KOPT-K1 (cell line): ENCODE results near the gene DCN.

Experiments used
- H3K27ac ChIP-seq: fragments of 200-600 bp; sonication (generic); 2 replicates; pipeline ENCODE4 v1.5.1; 2016; ENCODE audit warnings: antibody characterized with exemption, mild to moderate bottlenecking, low read depth, low read length; ENCODE audit not compliant: poor library complexity, severe bottlenecking
- H3K36me3 ChIP-seq: fragments of 200-600 bp; sonication (generic); 2 replicates; pipeline ENCODE4 v1.5.1; 2017; ENCODE audit warnings: antibody characterized with exemption, mild to moderate bottlenecking, low read length, moderate library complexity; ENCODE audit not compliant: insufficient read depth
- H3K9me3 ChIP-seq: fragments of 200-600 bp; sonication (generic); 2 replicates; pipeline ENCODE4 v1.5.1; 2017; ENCODE audit warnings: antibody characterized with exemption, low read length, mild to moderate bottlenecking; ENCODE audit not compliant: insufficient read depth, poor library complexity, severe bottlenecking

Gene DCN

GRCh38 chr12:91176915-91177314 lies 5.7 kb downstream of the DCN start:
- no peaks in the 10 kb centered on the region for H3K9me3 ChIP-seq
- no peaks in the 10 kb centered on the region for H3K36me3 ChIP-seq
- H3K27ac ChIP-seq: no peak overlapping the region

- Histone ChIP-seq H3K36me3 (no peaks in the 10 kb centered on the region), H3K27ac (no peak overlapping the region), H3K9me3 (no peaks in the 10 kb centered on the region)
These were observed 6.3 kb downstream of the DCN start for GRCh38 chr12:91176358-91176757.

DNA sequence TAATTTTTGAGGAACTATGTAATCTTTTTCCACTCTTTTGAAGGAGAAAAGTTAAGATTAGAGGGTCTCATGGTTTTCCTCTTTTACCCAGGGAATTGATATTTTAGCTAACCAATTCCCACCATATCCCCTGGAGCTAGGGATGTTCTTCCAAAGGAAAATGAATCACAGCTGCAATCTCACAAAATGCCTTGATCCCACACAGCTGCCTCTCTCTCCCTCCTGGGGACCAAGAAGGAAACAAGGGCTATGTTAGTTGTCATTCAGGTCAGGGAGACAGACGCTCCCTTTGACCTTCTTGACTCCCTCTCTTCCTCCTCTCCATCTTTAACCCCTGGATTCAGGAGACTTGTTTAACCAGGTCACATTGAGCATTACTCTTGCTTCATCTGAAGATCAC lies 9.5 kb downstream of the DCN start:
- Histone ChIP-seq H3K9me3 (no peaks in the 10 kb centered on the region), H3K27ac (no peak overlapping the region), H3K36me3 (no peaks in the 10 kb centered on the region)

GRCh38 chr12:91172096-91172495 lies 10.5 kb downstream of the DCN start:
- no peaks in the 10 kb centered on the region for H3K9me3 ChIP-seq
- H3K27ac ChIP-seq: no peak overlapping the region
- no peaks in the 10 kb centered on the region for H3K36me3 ChIP-seq

- Histone ChIP-seq H3K9me3 (no peaks in the 10 kb centered on the region), H3K27ac (no peak overlapping the region), H3K36me3 (no peaks in the 10 kb centered on the region)
These were observed 11.1 kb downstream of the DCN start for GRCh38 chr12:91171476-91171875.

DNA sequence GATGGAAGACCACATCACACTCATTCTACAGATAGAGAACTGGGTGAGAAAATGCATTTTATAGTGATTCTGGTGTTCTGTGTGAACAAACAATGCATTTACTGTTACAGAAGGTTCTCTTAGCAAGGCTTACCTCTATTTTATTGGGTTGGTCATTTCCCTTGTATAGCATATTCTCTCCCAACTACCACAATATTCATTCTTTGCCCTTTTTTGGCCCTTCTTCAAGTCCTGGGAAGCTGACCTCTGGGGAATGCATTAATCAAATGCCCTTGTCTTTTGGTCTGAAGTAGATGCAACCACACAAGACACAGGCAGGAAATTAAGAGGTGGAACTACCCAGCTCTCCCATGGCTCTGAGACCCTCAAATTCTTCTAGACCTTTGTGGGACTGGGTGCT lies 19.5 kb downstream of the DCN start:
- Histone ChIP-seq H3K36me3 (no peaks in the 10 kb centered on the region), H3K27ac (no peak overlapping the region), H3K9me3 (no peaks in the 10 kb centered on the region)

DNA sequence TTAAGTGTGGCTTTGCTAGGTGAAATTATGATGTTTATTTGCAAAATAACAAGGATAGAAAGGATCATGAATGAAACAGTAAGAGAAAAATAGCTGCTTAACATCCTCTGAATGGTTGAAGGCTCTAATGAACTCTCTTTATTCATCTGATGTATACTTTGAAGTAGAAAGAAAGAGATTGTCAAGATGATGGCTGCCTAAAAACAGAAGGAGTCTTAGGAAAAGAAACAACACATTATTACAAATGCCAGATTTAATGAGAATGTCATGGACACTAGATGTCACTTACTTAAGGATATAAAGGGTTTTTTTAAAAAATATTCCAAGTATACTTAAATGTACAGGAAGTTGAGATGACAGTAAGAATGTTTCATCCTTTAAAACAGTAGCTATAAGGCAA lies 21.6 kb downstream of the DCN start:
- no peaks in the 10 kb centered on the region for H3K36me3 ChIP-seq
- no peak overlapping the region for H3K27ac ChIP-seq
- no peaks in the 10 kb centered on the region for H3K9me3 ChIP-seq

DNA sequence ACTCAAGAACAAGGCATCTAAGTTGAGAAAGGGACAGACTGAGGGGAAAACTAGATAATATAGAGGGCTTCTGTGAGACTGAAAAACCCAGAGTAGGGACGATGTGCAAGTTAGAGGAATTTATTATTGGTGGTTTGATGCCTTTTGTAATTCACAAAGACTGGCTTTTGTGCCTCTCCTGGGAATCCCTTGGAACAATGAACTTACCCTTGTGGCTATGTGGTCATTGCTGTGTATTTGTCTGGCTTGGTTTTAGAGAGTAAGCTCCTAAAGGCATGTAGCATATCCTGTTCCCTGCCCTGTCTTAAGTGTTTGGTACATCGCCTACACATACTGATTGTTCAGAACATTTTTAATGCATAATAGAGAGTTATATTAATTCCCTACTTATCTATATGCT lies 26.6 kb downstream of the DCN start:
- H3K27ac ChIP-seq: no peak overlapping the region
- H3K9me3 ChIP-seq: no peaks in the 10 kb centered on the region
- no peaks in the 10 kb centered on the region for H3K36me3 ChIP-seq

DNA sequence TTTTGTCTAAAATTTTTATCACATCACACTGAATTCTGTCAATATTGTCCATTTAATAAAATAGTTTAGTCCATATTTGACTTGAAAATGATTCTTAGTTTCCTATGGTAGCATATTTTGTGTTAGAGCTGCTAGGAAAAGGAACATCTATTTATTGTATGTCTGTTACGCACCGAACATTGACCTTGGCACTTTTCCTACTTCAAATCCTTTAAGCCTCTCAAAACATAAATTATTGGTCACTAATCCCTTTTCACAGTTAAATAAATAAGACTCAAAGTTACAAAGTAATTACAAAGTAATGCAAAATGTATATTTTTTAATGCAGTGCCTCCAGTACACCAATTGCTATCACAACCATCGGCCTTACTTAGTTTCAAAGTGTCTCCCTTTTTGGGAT lies 28.5 kb downstream of the DCN start:
- no peaks in the 10 kb centered on the region for H3K9me3 ChIP-seq
- H3K36me3 ChIP-seq: no peaks in the 10 kb centered on the region
- H3K27ac ChIP-seq: no peak overlapping the region

DNA sequence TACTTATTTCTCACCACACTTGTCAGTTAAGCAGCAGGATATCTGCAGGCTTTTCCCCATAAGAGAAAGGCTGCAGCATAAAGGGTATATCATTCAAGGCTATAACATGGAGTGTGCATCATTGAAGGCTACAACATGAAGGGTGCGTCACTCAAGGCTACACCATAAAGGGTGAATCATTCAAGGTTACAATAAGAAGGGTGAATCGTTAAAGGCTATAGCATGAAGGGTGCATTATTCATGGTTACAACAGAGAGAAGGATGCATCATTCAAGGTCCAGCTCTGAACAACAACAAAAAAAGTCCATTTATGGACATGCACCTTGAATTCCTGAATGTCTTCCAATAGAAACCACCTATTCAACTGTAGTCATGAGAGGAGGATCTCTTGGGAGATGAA lies 38.6 kb downstream of the DCN start:
- Histone ChIP-seq H3K27ac (no peak overlapping the region), H3K9me3 (no peaks in the 10 kb centered on the region), H3K36me3 (no peaks in the 10 kb centered on the region)

GRCh38 chr12:91143206-91143605 lies 39.4 kb downstream of the DCN start:
- Histone ChIP-seq H3K9me3 (no peaks in the 10 kb centered on the region), H3K27ac (no peak overlapping the region), H3K36me3 (no peaks in the 10 kb centered on the region)

- Histone ChIP-seq H3K36me3 (no peaks in the 10 kb centered on the region), H3K27ac (no peak overlapping the region), H3K9me3 (no peaks in the 10 kb centered on the region)
These were observed 40.4 kb downstream of the DCN start for GRCh38 chr12:91142221-91142631.

DNA sequence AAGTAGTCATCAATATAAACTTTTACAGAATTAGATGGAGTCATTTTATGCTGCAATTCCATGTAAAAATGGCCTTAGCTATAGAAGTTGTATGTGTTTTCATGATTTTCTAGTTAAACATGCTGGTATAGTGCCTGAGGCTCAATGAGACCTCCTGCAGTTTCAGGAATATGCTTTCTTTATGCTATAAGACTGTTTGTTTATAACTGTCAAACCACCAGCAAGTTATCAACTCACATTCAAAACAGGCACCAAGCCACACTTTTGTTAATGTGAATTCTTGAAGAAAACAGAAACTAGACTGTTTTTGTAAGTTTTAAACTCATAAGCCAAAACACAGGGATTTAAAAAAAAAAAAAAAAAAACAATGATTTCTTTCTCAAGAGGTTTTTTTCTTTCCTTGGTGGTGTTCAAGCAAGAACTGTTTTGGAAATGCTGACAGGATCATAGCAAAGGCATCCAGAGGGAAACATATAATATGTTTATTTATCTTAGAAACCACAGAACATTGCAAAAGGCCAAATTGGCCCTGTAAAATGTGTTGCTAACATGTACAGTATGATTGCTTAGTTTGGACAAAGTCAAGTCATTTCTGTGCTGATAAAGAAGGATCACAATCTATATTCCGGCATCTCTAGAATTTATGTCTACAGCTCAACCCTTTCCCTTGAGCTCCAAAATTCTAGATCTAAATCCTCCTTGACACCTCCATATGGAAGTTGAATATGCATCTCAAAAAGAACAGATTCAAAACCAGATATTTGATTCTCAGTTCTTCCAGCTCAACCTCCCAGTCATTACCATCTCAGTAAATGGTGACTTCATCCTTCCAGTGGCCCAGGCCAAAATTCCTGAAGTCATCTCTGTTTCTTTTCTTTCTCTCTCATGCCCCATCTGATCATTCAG lies 42.3 kb downstream of the DCN start:
- H3K36me3 ChIP-seq: no peaks in the 10 kb centered on the region
- H3K27ac ChIP-seq: no peak overlapping the region
- no peaks in the 10 kb centered on the region for H3K9me3 ChIP-seq

- Histone ChIP-seq H3K36me3 (no peaks in the 10 kb centered on the region), H3K27ac (no peak overlapping the region), H3K9me3 (no peaks in the 10 kb centered on the region)
These were observed 43.3 kb downstream of the DCN start for GRCh38 chr12:91139286-91139685.

- Histone ChIP-seq H3K36me3 (no peaks in the 10 kb centered on the region), H3K27ac (no peak overlapping the region)
These were observed 44.2 kb downstream of the DCN start for GRCh38 chr12:91138337-91138920.

DNA sequence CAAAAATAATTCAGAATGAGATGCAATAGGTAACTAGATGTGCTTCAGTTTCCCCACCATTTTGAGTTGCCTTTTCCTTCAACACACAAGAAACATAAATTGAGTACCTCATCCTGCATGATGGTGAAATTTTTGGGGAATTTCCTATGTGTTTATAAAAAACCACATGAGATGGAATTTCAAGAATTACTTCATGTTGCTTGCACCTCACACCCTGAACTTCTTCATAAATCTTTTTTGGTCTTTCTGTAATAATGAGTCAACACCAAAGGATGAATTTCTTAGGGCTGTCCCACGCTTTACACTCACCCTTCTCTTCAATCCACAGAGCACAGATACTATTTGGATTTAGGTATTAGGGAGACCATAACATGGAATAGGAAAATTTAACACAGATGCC lies 48.7 kb downstream of the DCN start:
- Histone ChIP-seq H3K36me3 (no peaks in the 10 kb centered on the region), H3K27ac (no peak overlapping the region), H3K9me3 (no peaks in the 10 kb centered on the region)

More at GRCh38 chr12:91138337-91138920, 44.2 kb downstream of the DCN start:
- no peaks in the 10 kb centered on the region for H3K9me3 ChIP-seq
